Body of pancreas (tissue), 4 donors: Measurements from ENCODE around the gene ZFHX2.

Experiments used
- POLR2A ChIP-seq, 3 donors: fragments of 450-650 bp; IDR thresholded peaks; one replicate each; pipeline ENCODE4 v1.6.1; 2016; ENCODE audit warnings: antibody characterized with exemption in 3 of 3, mild to moderate bottlenecking in 2 of 3
- TF ChIP-seq, protein P1 (sequence below), 7 experiments: fragments of 450-650 bp in 4 of 7; fragments of 200-600 bp in 3 of 7; sonication (generic) in 3 of 7; IDR thresholded peaks; one replicate each; pipeline ENCODE4 v1.5.1; 2016 to 2019; ENCODE audit warnings: antibody characterized with exemption in 7 of 7

GRCh38 chr14:23513818-23514643, 37.5 kb downstream of the ZFHX2 start:
- TF ChIP-seq, protein P1, sequence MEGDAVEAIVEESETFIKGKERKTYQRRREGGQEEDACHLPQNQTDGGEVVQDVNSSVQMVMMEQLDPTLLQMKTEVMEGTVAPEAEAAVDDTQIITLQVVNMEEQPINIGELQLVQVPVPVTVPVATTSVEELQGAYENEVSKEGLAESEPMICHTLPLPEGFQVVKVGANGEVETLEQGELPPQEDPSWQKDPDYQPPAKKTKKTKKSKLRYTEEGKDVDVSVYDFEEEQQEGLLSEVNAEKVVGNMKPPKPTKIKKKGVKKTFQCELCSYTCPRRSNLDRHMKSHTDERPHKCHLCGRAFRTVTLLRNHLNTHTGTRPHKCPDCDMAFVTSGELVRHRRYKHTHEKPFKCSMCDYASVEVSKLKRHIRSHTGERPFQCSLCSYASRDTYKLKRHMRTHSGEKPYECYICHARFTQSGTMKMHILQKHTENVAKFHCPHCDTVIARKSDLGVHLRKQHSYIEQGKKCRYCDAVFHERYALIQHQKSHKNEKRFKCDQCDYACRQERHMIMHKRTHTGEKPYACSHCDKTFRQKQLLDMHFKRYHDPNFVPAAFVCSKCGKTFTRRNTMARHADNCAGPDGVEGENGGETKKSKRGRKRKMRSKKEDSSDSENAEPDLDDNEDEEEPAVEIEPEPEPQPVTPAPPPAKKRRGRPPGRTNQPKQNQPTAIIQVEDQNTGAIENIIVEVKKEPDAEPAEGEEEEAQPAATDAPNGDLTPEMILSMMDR (IDR thresholded peaks at IDR 0.05), result no peak
- no peak for TF ChIP-seq POLR2A (IDR thresholded peaks at IDR 0.05)
